ENCODE measurements around the gene CYSTM1.
"Not testable (repeated sequence)": the region's sequence is repeated elsewhere in the genome, so short reads cannot be mapped to it uniquely, and the experiment has no call there.

Gene CYSTM1

GRCh38 chr5:140152022-140152999 lies 22.7 kb upstream of the CYSTM1 start:
- no peak for TF ChIP-seq CTCF (IDR thresholded peaks at IDR 0.05; ENCODE audit: insufficient read depth, low read length, missing control alignments)
- DNase-seq (ENCODE audit: low read depth, low spot score) = no peak
- POLR2A ChIA-PET = interaction anchor here (0.7 kb wide), 1 partner anchor 52 kb away, joined by 4 read pairs; no protein-coding TSS in a partner anchor
- no peak overlapping the region for H3K4me3 ChIP-seq (ENCODE audit: low read depth, low read length)
- CTCF ChIA-PET = interaction anchor here (0.6 to 13.2 kb wide), 7 partner anchors 9 to 365 kb away, joined by 3 to 288 read pairs (median 13); no protein-coding TSS in a partner anchor

- TF ChIP-seq CTCF (IDR thresholded peaks at IDR 0.05; ENCODE audit: insufficient read depth, low read length, missing control alignments) = no peak
- ChIA-PET POLR2A (no interaction called here), CTCF (interaction anchor here (1.0 to 13.2 kb wide), 8 partner anchors 9 to 366 kb away, joined by 3 to 288 read pairs (median 9); no protein-coding TSS in a partner anchor)
Observed at GRCh38 chr5:140153255-140153654, 21.7 kb upstream of the CYSTM1 start.

GRCh38 chr5:140153905-140154304 lies 21.1 kb upstream of the CYSTM1 start:
- CTCF ChIA-PET = interaction anchor here (1.0 to 13.2 kb wide), 10 partner anchors 11 to 367 kb away, joined by 3 to 288 read pairs (median 10); no protein-coding TSS in a partner anchor
- POLR2A ChIA-PET = no interaction called here
- TF ChIP-seq CTCF (IDR thresholded peaks at IDR 0.05; ENCODE audit: insufficient read depth, low read length, missing control alignments) = no peak
- H3K4me3 ChIP-seq (ENCODE audit: low read depth, low read length) = no peak overlapping the region
- no peak for DNase-seq (ENCODE audit: low read depth, low spot score)

More at GRCh38 chr5:140153255-140153654, 21.7 kb upstream of the CYSTM1 start:
- no peak for DNase-seq (ENCODE audit: low read depth, low spot score)
- no peak overlapping the region for H3K4me3 ChIP-seq (ENCODE audit: low read depth, low read length)

- H3K4me3 ChIP-seq (ENCODE audit: low read depth, low read length); POLR2A ChIA-PET; DNase-seq (ENCODE audit: low read depth, low spot score): not testable (repeated sequence)
- CTCF ChIA-PET = interaction anchor here (1.1 to 13.2 kb wide), 15 partner anchors 10 to 368 kb away, joined by 3 to 288 read pairs (median 6); no protein-coding TSS in a partner anchor
Observed at GRCh38 chr5:140154710-140155381, 20.1 kb upstream of the CYSTM1 start.

GRCh38 chr5:140157032-140157781 lies 17.8 kb upstream of the CYSTM1 start:
- POLR2A ChIA-PET = interaction anchor here (1.0 to 1.2 kb wide), 2 partner anchors 25 to 50 kb away, joined by 3 read pairs; no protein-coding TSS in a partner anchor
- peak overlapping the region; percentile 38 for H3K4me3 ChIP-seq (ENCODE audit: low read depth, low read length)
- TF ChIP-seq CTCF (IDR thresholded peaks at IDR 0.05; ENCODE audit: insufficient read depth, low read length, missing control alignments) = peak; percentile 94
- CTCF ChIA-PET = interaction anchor here (0.6 to 13.2 kb wide), 13 partner anchors 10 to 370 kb away, joined by 3 to 288 read pairs (median 4); no protein-coding TSS in a partner anchor
- DNase-seq (ENCODE audit: low read depth, low spot score) = no peak
